Measurements from ENCODE around the gene PCK1. TPM values are rescaled to one million over a fixed set of nuclear protein-coding genes. Genes with fewer than 3 reads are reported as not detected.
"Not testable (repeated sequence)": the region's sequence is repeated elsewhere in the genome, so short reads cannot be mapped to it uniquely, and the experiment has no call there.

The PCK1 gene
- 1.2 and 2.5 TPM in 2 replicates for total RNA-seq (2014; rRNA removed; shearing (Covaris generic); ENCODE audit: low replicate concordance)

- Histone ChIP-seq H3K27ac (ENCODE audit: low read length) (no peak within 1 kb of the TSS), H3K9ac (ENCODE audit: low read length) (no peak within 1 kb of the TSS), H3K9me2 (replicated peaks; ENCODE audit: insufficient read depth, low read length) (no peaks in the 10 kb centered on the region), H2AFZ (ENCODE audit: low read length) (no peak within 1 kb of the TSS), H3K4me2 (ENCODE audit: low read depth, low read length, poor library complexity, severe bottlenecking) (no peak within 1 kb of the TSS), H3K4me1 (ENCODE audit: low read length) (no peaks in the 10 kb centered on the region), H3K27me3 (ENCODE audit: low read length) (no peaks in the 10 kb centered on the region), H4K20me1 (ENCODE audit: insufficient read depth, low read depth, low read length) (no peaks in the 10 kb centered on the region; the same call in 1 of the 2 replicates), H3K4me3 (ENCODE audit: low read length) (no peak within 1 kb of the TSS), H3K9me3 (ENCODE audit: low read length) (no peaks in the 10 kb centered on the region), H3K36me3 (ENCODE audit: insufficient read depth, low read length) (no peaks in the 10 kb centered on the region), H3K79me2 (ENCODE audit: low read length) (no peaks in the 10 kb centered on the region)
- DNase-seq, result no peak
These were observed at the start of gene PCK1 for GRCh38 chr20:57560554-57561355. Gene PCK1 (plus strand): TSS chr20:57561110. CDS start chr20:57561412, 302 bp downstream.

DNA sequence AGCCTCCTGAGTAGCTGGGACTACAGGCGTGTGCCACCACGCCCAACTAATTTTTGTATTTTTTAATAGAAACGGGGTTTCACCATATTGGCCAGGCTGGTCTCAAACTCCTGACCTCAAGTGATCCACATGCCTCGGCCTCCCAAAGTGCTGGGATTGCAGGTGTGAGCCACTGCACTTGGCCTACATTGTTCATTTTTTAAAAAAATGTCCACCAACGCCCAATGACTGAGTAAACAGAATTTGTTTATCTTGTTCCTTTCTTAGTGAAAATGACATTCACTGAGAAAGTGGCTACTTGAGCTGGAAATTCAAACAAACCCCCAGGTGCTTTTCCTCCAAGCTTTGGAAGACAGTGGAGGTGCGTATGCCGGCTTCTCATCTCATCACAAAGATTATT, 49.2 kb upstream of the PCK1 start:
- not testable (repeated sequence) for H3K9me3 ChIP-seq (ENCODE audit: low read length); H3K9ac ChIP-seq (ENCODE audit: low read length); H3K9me2 ChIP-seq (replicated peaks; ENCODE audit: insufficient read depth, low read length); H4K20me1 ChIP-seq (ENCODE audit: insufficient read depth, low read depth, low read length); DNase-seq; H3K27me3 ChIP-seq (ENCODE audit: low read length); H3K4me3 ChIP-seq (ENCODE audit: low read length); H3K36me3 ChIP-seq (ENCODE audit: insufficient read depth, low read length); H3K4me2 ChIP-seq (ENCODE audit: low read depth, low read length, poor library complexity, severe bottlenecking); H3K27ac ChIP-seq (ENCODE audit: low read length); H2AFZ ChIP-seq (ENCODE audit: low read length)
- peaks cover 18% of the 10 kb centered on the region for H3K79me2 ChIP-seq (ENCODE audit: low read length)
- peaks cover 13% of the 10 kb centered on the region for H3K4me1 ChIP-seq (ENCODE audit: low read length)

- peaks cover 8% of the 10 kb centered on the region; the same call in 1 of the 2 replicates for H3K36me3 ChIP-seq (ENCODE audit: insufficient read depth, low read length)
These were observed 48.5 kb upstream of the PCK1 start for GRCh38 chr20:57512432-57512831.

DNA sequence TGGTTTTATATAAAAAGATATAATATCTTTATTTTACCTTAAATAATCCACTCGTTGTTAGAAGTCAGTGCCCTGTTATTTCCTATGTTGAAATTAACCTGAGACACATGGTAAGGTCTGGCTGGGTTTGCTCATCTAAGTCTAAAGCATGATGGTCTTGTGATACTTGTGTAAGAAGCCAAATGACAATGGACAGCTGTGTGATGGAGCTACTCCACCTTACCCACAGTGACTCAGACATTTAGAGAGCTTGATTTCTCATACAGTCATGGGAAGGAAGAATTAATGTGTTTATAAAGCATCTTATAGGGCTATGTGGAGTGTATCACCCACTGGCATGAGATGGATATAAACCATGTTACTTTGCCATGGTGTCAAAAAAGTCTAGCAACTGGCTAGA, 47.7 kb upstream of the PCK1 start:
- no peak overlapping the region for H3K27ac ChIP-seq (ENCODE audit: low read length)
- no peak for DNase-seq
- no peak overlapping the region for H3K9ac ChIP-seq (ENCODE audit: low read length)
- no peaks in the 10 kb centered on the region for H3K9me2 ChIP-seq (replicated peaks; ENCODE audit: insufficient read depth, low read length)
- H3K9me3 ChIP-seq (ENCODE audit: low read length), result no peaks in the 10 kb centered on the region
- peaks cover 8% of the 10 kb centered on the region; the same call in 1 of the 2 replicates for H3K36me3 ChIP-seq (ENCODE audit: insufficient read depth, low read length)
- H3K27me3 ChIP-seq (ENCODE audit: low read length), result no peaks in the 10 kb centered on the region
- no peaks in the 10 kb centered on the region for H4K20me1 ChIP-seq (ENCODE audit: insufficient read depth, low read depth, low read length)
- H3K4me3 ChIP-seq (ENCODE audit: low read length), result no peak overlapping the region
- no peak overlapping the region for H2AFZ ChIP-seq (ENCODE audit: low read length)
- peaks cover 7% of the 10 kb centered on the region; the same call in 1 of the 2 replicates for H3K4me1 ChIP-seq (ENCODE audit: low read length)
- H3K4me2 ChIP-seq (ENCODE audit: low read depth, low read length, poor library complexity, severe bottlenecking), result no peak overlapping the region
- peaks cover 15% of the 10 kb centered on the region for H3K79me2 ChIP-seq (ENCODE audit: low read length)

More at GRCh38 chr20:57512432-57512831, 48.5 kb upstream of the PCK1 start:
- Histone ChIP-seq H3K9me2 (replicated peaks; ENCODE audit: insufficient read depth, low read length) (no peaks in the 10 kb centered on the region), H3K4me1 (ENCODE audit: low read length) (peaks cover 8% of the 10 kb centered on the region; the same call in 1 of the 2 replicates), H3K79me2 (ENCODE audit: low read length) (peaks cover 18% of the 10 kb centered on the region), H3K27ac (ENCODE audit: low read length) (no peak overlapping the region), H3K4me3 (ENCODE audit: low read length) (no peak overlapping the region), H3K9ac (ENCODE audit: low read length) (no peak overlapping the region), H3K9me3 (ENCODE audit: low read length) (no peaks in the 10 kb centered on the region), H3K4me2 (ENCODE audit: low read depth, low read length, poor library complexity, severe bottlenecking) (no peak overlapping the region), H3K27me3 (ENCODE audit: low read length) (no peaks in the 10 kb centered on the region), H2AFZ (ENCODE audit: low read length) (no peak overlapping the region), H4K20me1 (ENCODE audit: insufficient read depth, low read depth, low read length) (no peaks in the 10 kb centered on the region)
- no peak for DNase-seq

GRCh38 chr20:57514273-57514751, 46.6 kb upstream of the PCK1 start:
- H3K36me3 ChIP-seq (ENCODE audit: insufficient read depth, low read length), result peaks cover 8% of the 10 kb centered on the region; the same call in 1 of the 2 replicates
- peaks cover 5% of the 10 kb centered on the region; the same call in 1 of the 2 replicates for H3K79me2 ChIP-seq (ENCODE audit: low read length)
- H3K27me3 ChIP-seq (ENCODE audit: low read length), result no peaks in the 10 kb centered on the region
- no peak overlapping the region for H3K9ac ChIP-seq (ENCODE audit: low read length)
- H3K4me2 ChIP-seq (ENCODE audit: low read depth, low read length, poor library complexity, severe bottlenecking), result no peak overlapping the region
- H3K9me2 ChIP-seq (replicated peaks; ENCODE audit: insufficient read depth, low read length), result no peaks in the 10 kb centered on the region
- no peaks in the 10 kb centered on the region for H3K9me3 ChIP-seq (ENCODE audit: low read length)
- 0 out of 2 replicates have a peak, but pooled peaks cover 3% of the 10 kb centered on the region for H3K4me1 ChIP-seq (ENCODE audit: low read length)
- no peak overlapping the region for H3K4me3 ChIP-seq (ENCODE audit: low read length)
- H2AFZ ChIP-seq (ENCODE audit: low read length), result no peak overlapping the region
- no peaks in the 10 kb centered on the region for H4K20me1 ChIP-seq (ENCODE audit: insufficient read depth, low read depth, low read length)
- no peak overlapping the region for H3K27ac ChIP-seq (ENCODE audit: low read length)
- DNase-seq, result peak; percentile 63

DNA sequence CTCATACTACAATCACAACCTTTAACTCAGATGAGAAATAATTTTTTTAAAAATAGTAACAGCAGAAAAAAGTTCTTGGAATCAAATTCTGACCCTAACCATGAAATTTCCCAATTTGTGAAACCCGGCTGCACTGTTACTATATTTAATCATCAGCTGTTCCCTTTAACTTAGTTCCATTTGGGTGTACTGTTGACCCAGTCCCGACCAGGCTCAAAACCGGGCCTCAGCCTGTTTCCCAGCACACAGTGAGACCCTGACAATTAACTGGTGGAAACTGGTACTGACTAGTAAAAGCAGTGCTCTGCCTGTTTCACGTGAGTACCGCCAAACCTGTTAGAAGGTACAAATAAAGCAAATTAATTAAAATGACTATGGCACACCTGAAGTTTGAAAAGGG, 43.0 kb upstream of the PCK1 start:
- H3K36me3 ChIP-seq (ENCODE audit: insufficient read depth, low read length), result peaks cover 3% of the 10 kb centered on the region; the same call in 1 of the 2 replicates
- H3K9me3 ChIP-seq (ENCODE audit: low read length), result no peaks in the 10 kb centered on the region
- H2AFZ ChIP-seq (ENCODE audit: low read length), result no peak overlapping the region
- no peaks in the 10 kb centered on the region for H3K79me2 ChIP-seq (ENCODE audit: low read length)
- peaks cover 16% of the 10 kb centered on the region for H3K4me1 ChIP-seq (ENCODE audit: low read length)
- no peak overlapping the region for H3K27ac ChIP-seq (ENCODE audit: low read length)
- H3K4me3 ChIP-seq (ENCODE audit: low read length), result no peak overlapping the region
- H3K27me3 ChIP-seq (ENCODE audit: low read length), result no peaks in the 10 kb centered on the region
- H4K20me1 ChIP-seq (ENCODE audit: insufficient read depth, low read depth, low read length), result no peaks in the 10 kb centered on the region
- no peak for DNase-seq
- H3K4me2 ChIP-seq (ENCODE audit: low read depth, low read length, poor library complexity, severe bottlenecking), result no peak overlapping the region
- H3K9me2 ChIP-seq (replicated peaks; ENCODE audit: insufficient read depth, low read length), result no peaks in the 10 kb centered on the region
- H3K9ac ChIP-seq (ENCODE audit: low read length), result no peak overlapping the region

DNA sequence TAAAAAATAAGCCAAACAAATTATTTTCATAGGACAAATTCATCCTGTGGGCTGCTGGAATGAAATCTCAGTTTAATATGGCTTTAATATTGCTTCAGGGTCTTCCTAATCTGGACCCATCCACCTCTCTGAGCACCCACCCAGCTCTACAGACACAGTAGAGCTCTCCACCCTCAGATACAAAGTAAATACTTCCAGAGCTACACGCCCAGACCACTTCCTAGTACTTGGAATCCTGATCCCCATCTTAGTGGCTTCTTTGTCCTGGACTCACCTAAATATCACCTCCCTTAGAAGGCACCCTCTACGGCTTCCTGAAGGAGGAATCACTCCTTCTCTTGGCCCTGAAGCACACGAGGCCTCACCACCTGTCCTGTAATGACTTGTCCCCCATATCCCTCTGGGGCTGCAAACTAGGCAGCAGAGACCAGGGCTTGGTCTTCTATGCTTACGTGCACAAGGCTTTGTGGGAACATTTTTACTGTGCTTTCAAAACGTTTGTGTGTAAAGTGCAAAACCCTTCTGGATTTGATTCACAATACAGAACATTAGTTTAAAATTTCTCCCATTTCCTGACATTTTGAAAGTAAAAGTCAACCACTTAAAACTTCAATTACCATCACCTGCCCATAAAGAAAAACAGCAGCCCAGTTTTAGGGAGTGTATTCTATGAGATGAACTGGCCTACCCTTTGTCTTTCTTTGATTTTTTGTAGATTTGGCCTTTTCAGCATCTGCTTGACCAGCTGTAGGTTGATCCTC, 38.4 kb upstream of the PCK1 start:
- peak overlapping the region; percentile 65 for H3K27ac ChIP-seq (ENCODE audit: low read length)
- no peak overlapping the region for H3K4me3 ChIP-seq (ENCODE audit: low read length)
- H3K9ac ChIP-seq (ENCODE audit: low read length), result peak overlapping the region; percentile 33; the same call in 1 of the 2 replicates
- H3K9me2 ChIP-seq (replicated peaks; ENCODE audit: insufficient read depth, low read length), result no peaks in the 10 kb centered on the region
- H3K79me2 ChIP-seq (ENCODE audit: low read length), result no peaks in the 10 kb centered on the region
- peak overlapping the region; percentile 38; the same call in 1 of the 2 replicates for H2AFZ ChIP-seq (ENCODE audit: low read length)
- H3K9me3 ChIP-seq (ENCODE audit: low read length), result no peaks in the 10 kb centered on the region
- no peak for DNase-seq
- H3K4me1 ChIP-seq (ENCODE audit: low read length), result peaks cover 21% of the 10 kb centered on the region
- H3K4me2 ChIP-seq (ENCODE audit: low read depth, low read length, poor library complexity, severe bottlenecking), result peak overlapping the region; percentile 39
- no peaks in the 10 kb centered on the region for H4K20me1 ChIP-seq (ENCODE audit: insufficient read depth, low read depth, low read length)
- H3K36me3 ChIP-seq (ENCODE audit: insufficient read depth, low read length), result no peaks in the 10 kb centered on the region
- H3K27me3 ChIP-seq (ENCODE audit: low read length), result no peaks in the 10 kb centered on the region

DNA sequence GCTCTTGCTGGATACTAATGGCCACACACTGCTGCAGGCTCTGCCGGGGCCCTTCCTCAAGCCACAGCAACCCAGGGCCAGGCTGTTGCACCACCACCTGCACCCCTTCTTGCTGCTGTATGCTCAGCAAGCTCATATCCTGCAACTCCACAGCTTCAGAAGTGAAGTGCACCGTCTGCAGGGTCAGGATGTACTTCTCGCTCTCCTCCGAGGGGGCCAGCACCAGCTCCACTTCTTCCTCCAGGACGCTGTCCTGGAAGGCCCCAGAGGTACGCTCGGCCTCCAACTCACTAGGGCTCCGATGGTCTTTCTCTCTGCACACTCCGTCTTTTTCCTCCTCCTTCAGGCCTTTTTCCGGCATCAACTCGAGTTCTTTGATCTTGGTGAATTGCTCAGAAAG, 37.1 kb upstream of the PCK1 start:
- no peak overlapping the region for H3K27ac ChIP-seq (ENCODE audit: low read length)
- no peaks in the 10 kb centered on the region for H3K36me3 ChIP-seq (ENCODE audit: insufficient read depth, low read length)
- no peaks in the 10 kb centered on the region for H3K79me2 ChIP-seq (ENCODE audit: low read length)
- H3K9ac ChIP-seq (ENCODE audit: low read length), result no peak overlapping the region
- no peak overlapping the region for H3K4me3 ChIP-seq (ENCODE audit: low read length)
- no peak overlapping the region for H3K4me2 ChIP-seq (ENCODE audit: low read depth, low read length, poor library complexity, severe bottlenecking)
- no peaks in the 10 kb centered on the region for H3K9me2 ChIP-seq (replicated peaks; ENCODE audit: insufficient read depth, low read length)
- no peaks in the 10 kb centered on the region for H3K9me3 ChIP-seq (ENCODE audit: low read length)
- H3K27me3 ChIP-seq (ENCODE audit: low read length), result no peaks in the 10 kb centered on the region
- peaks cover 21% of the 10 kb centered on the region for H3K4me1 ChIP-seq (ENCODE audit: low read length)
- no peaks in the 10 kb centered on the region for H4K20me1 ChIP-seq (ENCODE audit: insufficient read depth, low read depth, low read length)
- H2AFZ ChIP-seq (ENCODE audit: low read length), result no peak overlapping the region
- DNase-seq, result no peak
